H1 (cell line): Measurements from ENCODE around the gene HOXC13. TPM values are rescaled to one million over a fixed set of nuclear protein-coding genes. Genes with fewer than 3 reads are reported as not detected.
A peak's percentile ranks its signal among the peaks of the same experiment; 100 is the strongest.

Experiments used
- ATF3 ChIP-seq: IDR thresholded peaks from 2 replicates; pipeline ENCODE4 v1.6.1; 2011; ENCODE audit warnings: low read depth, mild to moderate bottlenecking, low read length; ENCODE audit not compliant: insufficient read depth
- BACH1 ChIP-seq: IDR thresholded peaks from 2 replicates; pipeline ENCODE4 v1.6.1; 2012; ENCODE audit warnings: low read length, improper control_type of control experiment
- BCL11A ChIP-seq, 2 experiments: IDR thresholded peaks; one replicate each; pipeline ENCODE4 v1.6.1; 2011; ENCODE audit warnings: low read depth in 2 of 2, low read length in 2 of 2, mild to moderate bottlenecking in 2 of 2
- CTBP2 ChIP-seq: IDR thresholded peaks from 2 replicates; pipeline ENCODE4 v1.7.0; 2011; ENCODE audit warnings: borderline replicate concordance, mild to moderate bottlenecking, moderate library complexity, mixed read lengths, low read length; ENCODE audit not compliant: insufficient read depth, insufficient read length
- EGR1 ChIP-seq: IDR thresholded peaks from 2 replicates; pipeline ENCODE4 v1.6.1; 2011; ENCODE audit warnings: low read depth, low read length, borderline replicate concordance
- EP300 ChIP-seq, 2 experiments: IDR thresholded peaks; 1 replicate in 1 of 2; 2 replicates in 1 of 2; pipeline ENCODE4 v1.6.1; 2011 to 2012; ENCODE audit warnings: low read depth in 2 of 2, low read length in 2 of 2, mild to moderate bottlenecking in 2 of 2, borderline replicate concordance in 1 of 2, inconsistent platforms in 1 of 2, moderate library complexity in 1 of 2
- FOSL1 ChIP-seq: IDR thresholded peaks from 2 replicates; pipeline ENCODE4 v1.6.1; 2011; ENCODE audit warnings: mild to moderate bottlenecking, low read depth, low read length, moderate library complexity; ENCODE audit not compliant: insufficient read depth
- HDAC6 ChIP-seq: IDR thresholded peaks from one replicate; pipeline ENCODE4 v1.7.1; 2012; ENCODE audit warnings: low read depth, mild to moderate bottlenecking, inconsistent platforms, low read length, moderate library complexity
- KDM4A ChIP-seq: IDR thresholded peaks from one replicate; pipeline ENCODE4 v1.7.1; 2012; ENCODE audit warnings: low read depth, mild to moderate bottlenecking, moderate library complexity, low read length, inconsistent platforms; ENCODE audit not compliant: severe bottlenecking
- POLR2A ChIP-seq, 2 experiments: IDR thresholded peaks; 1 replicate in 1 of 2; 2 replicates in 1 of 2; pipeline ENCODE4 v1.6.1; 2011; ENCODE audit warnings: low read depth in 2 of 2, low read length in 2 of 2, mild to moderate bottlenecking in 2 of 2; ENCODE audit errors: control extremely low read depth in 1 of 2
- RBBP5 ChIP-seq: IDR thresholded peaks from 2 replicates; pipeline ENCODE4 v1.7.1; 2012; ENCODE audit warnings: low read depth, mild to moderate bottlenecking, inconsistent platforms, low read length, moderate library complexity, borderline replicate concordance
- RFX5 ChIP-seq: IDR thresholded peaks from 2 replicates; pipeline ENCODE4 v1.6.1; 2011; ENCODE audit warnings: low read depth, low read length, improper control_type of control experiment, borderline replicate concordance
- RNF2 ChIP-seq: fragments of 200-900, 300-1000 bp; sonication (generic); IDR thresholded peaks from 2 replicates; pipeline ENCODE4 v1.7.1; 2016; ENCODE audit warnings: borderline replicate concordance, low read depth, mild to moderate bottlenecking, antibody characterized with exemption, low read length; ENCODE audit not compliant: poor library complexity, severe bottlenecking; ENCODE audit errors: missing control alignments
- SIRT6 ChIP-seq: IDR thresholded peaks from one replicate; pipeline ENCODE4 v1.7.1; 2012; ENCODE audit warnings: low read length, inconsistent platforms
- SP4 ChIP-seq: IDR thresholded peaks from 2 replicates; pipeline ENCODE4 v1.6.1; 2012; ENCODE audit warnings: low read length, inconsistent platforms
- TCF12 ChIP-seq: IDR thresholded peaks from 2 replicates; pipeline ENCODE4 v1.6.1; 2011; ENCODE audit warnings: low read depth, mild to moderate bottlenecking, low read length
- USF2 ChIP-seq: IDR thresholded peaks from 2 replicates; pipeline ENCODE4 v1.6.1; 2011; ENCODE audit warnings: low read length, improper control_type of control experiment
- polyA plus RNA-seq, 7 experiments: library from polyadenylated mRNA; depleted of rRNA in 3 of 7; stranded (reverse) in 5 of 7; unstranded in 2 of 7; fragments of >200 nt in 5 of 7; fragments of 200-250 nt in 2 of 7; gene quantifications; 1 replicate in 5 of 7; 2 replicates in 1 of 7; 4 replicates in 1 of 7; pipeline versions ENCODE4 v1.2.1 to v1.2.3, GENCODE V29; 2011 to 2013; ENCODE audit warnings: missing spikeins in 2 of 7, mixed read lengths in 2 of 7
- total RNA-seq: library from RNA; stranded (reverse); fragmentation: NEBNext Ultra II Directional; extraction: Animal tissue kit (Norgen Biotek cat#: 25700); gene quantifications from 2 replicates; pipeline ENCODE4 v1.2.1, GENCODE V29; 2021

HOXC13 gene
- total and polyA plus RNA-seq, 2 of the 8 experiments (the other 6 are each of a cell fraction or from before 2014, with no cell fraction given) = 0.02 TPM; not detected in 1

DNA sequence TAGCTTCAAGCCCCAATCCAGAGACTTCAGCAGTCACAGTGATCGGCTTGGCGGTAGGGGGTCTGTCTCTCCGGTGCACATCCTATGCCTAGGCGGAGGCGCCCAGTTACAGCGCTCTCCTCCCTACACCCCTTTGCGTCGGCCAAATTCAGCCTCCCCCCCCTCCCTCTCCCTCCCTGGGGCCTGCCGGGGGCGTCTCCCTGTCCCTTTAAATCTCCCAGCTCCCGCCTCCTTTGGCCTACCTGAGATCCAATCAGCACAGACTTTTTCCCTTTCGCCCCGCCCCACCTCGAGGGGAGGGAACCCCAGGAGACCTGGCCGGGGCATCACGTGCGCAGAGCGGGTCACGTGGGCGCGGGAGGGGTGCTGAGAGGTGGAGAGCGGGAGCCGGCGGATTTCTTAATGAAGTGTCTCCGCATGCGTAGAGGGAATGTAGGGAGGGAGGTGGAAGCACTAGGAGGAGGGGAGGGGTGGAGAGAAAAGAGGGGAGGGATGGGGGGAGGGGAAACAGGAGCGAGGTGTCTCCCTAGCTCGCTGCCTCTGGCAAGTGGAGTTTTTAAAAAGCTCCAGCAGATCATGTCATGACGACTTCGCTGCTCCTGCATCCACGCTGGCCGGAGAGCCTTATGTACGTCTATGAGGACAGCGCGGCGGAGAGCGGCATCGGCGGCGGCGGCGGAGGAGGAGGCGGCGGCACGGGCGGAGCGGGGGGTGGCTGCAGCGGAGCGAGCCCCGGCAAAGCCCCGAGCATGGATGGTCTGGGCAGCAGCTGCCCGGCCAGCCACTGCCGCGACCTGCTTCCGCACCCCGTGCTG lies at the start of gene HOXC13 (continued):
- TF ChIP-seq FOSL1 (no peak), CTBP2 (peak; percentile 26), SP4 (peak; percentile 88), SIRT6 (no peak), USF2 (peak; percentile 99), EP300 (IDR thresholded peaks at IDR 0.05; ENCODE audit: borderline replicate concordance in 1 of 2, low read depth in 2 of 2, low read length in 2 of 2) (no peak; a peak in 1 of 3 replicates), HDAC6 (no peak), RBBP5 (no peak), BACH1 (no peak), EGR1 (peak; percentile 59; the same call in 1 of the 2 replicates), ATF3 (peak; percentile 99), KDM4A (no peak), POLR2A (IDR thresholded peaks at IDR 0.05; ENCODE audit: control extremely low read depth in 1 of 2, low read depth in 2 of 2, low read length in 2 of 2) (no peak), TCF12 (no peak), BCL11A (IDR thresholded peaks at IDR 0.05; ENCODE audit: low read depth in 2 of 2, low read length in 2 of 2) (no peak), RFX5 (no peak), RNF2 (no peak)
